Endothelial cell of umbilical vein (primary cell): Measurements from ENCODE around the gene TNPO2. TPM values are rescaled to one million over a fixed set of nuclear protein-coding genes. Genes with fewer than 3 reads are reported as not detected.

Experiments used
- BruUV-seq: library from RNA; stranded (reverse); fragments of 400-500 nt; replicated peaks from 2 replicates; lab custom pipeline; 2021; lab: Mats Ljungman, UMichigan
- CTCF ChIA-PET: fragments of 300-600, 350-600 bp; sonication (Branson Sonifier 250); formaldehyde crosslinking; loops from one replicate; lab custom pipeline; 2021; ENCODE audit warnings: antibody characterized with exemption, inconsistent platforms; lab: Charles Lee
- POLR2A ChIA-PET: fragments of 300-600, 350-600 bp; sonication (Branson Sonifier 250); formaldehyde crosslinking; loops from one replicate; lab custom pipeline; 2021; ENCODE audit warnings: antibody characterized with exemption, inconsistent platforms; lab: Charles Lee
- DNase-seq: peaks from one replicate; pipeline ENCODE4 v3.0.0-alpha.2; 2011; ENCODE audit warnings: low read depth, low spot score
- FAIRE-seq: peaks from 2 replicates; lab custom pipeline; 2011; peaks lifted over from hg19 to GRCh38; lab: Jason Lieb, UNC
- H2AFZ ChIP-seq: 2 replicates; pipeline ENCODE4 v1.6.0; 2012; ENCODE audit warnings: low read depth, low read length, control low read depth, inconsistent platforms
- H3K27ac ChIP-seq: 2 replicates; pipeline ENCODE4 v1.5.1; 2011; ENCODE audit warnings: low read depth, mild to moderate bottlenecking, control low read depth, low read length, moderate library complexity; ENCODE audit not compliant: insufficient read depth
- H3K27me3 ChIP-seq, 2 experiments: 2 replicates each; pipeline versions ENCODE4 v1.6.0 to v1.6.1; 2011; ENCODE audit warnings: low read length in 2 of 2, mixed read lengths in 1 of 2; ENCODE audit not compliant: control insufficient read depth in 2 of 2, insufficient read depth in 2 of 2
- H3K36me3 ChIP-seq, 2 experiments: 2 replicates in 1 of 2; 3 replicates in 1 of 2; pipeline ENCODE4 v1.5.1; 2011; ENCODE audit warnings: low read length in 2 of 2, mild to moderate bottlenecking in 1 of 2, moderate library complexity in 1 of 2; ENCODE audit not compliant: control insufficient read depth in 2 of 2, insufficient read depth in 2 of 2; ENCODE audit errors: extremely low read depth in 1 of 2
- H3K4me1 ChIP-seq: 3 replicates; pipeline ENCODE4 v1.5.1; 2011; ENCODE audit warnings: mild to moderate bottlenecking, low read length; ENCODE audit not compliant: control insufficient read depth, insufficient read depth; ENCODE audit errors: extremely low read depth
- H3K4me2 ChIP-seq: 2 replicates; pipeline ENCODE4 v1.6.1; 2011; ENCODE audit warnings: low read length, control low read depth, mixed read lengths; ENCODE audit not compliant: insufficient read depth
- H3K4me3 ChIP-seq, 3 experiments: fragments of 200-600 bp in 1 of 3; sonication (generic), shearing (Covaris generic) in 1 of 3; replicated peaks in 1 of 3; 2 replicates each; pipeline ENCODE4 v1.5.1; 2011 to 2016; ENCODE audit warnings: control low read depth in 3 of 3, low read length in 3 of 3, mild to moderate bottlenecking in 2 of 3, inconsistent platforms in 1 of 3, low read depth in 1 of 3, moderate library complexity in 1 of 3; ENCODE audit not compliant: insufficient read depth in 1 of 3
- H3K79me2 ChIP-seq: 2 replicates; pipeline ENCODE4 v1.6.0; 2012; ENCODE audit warnings: low read length, inconsistent platforms; ENCODE audit not compliant: control insufficient read depth, insufficient read depth
- H3K9ac ChIP-seq: replicated peaks from 2 replicates; pipeline ENCODE3; 2011; ENCODE audit warnings: low read length, control low read depth; ENCODE audit not compliant: insufficient read depth; ENCODE audit errors: extremely low read depth
- H3K9me1 ChIP-seq: replicated peaks from 3 replicates; pipeline ENCODE4 v1.6.0; 2011; ENCODE audit warnings: mild to moderate bottlenecking, low read length; ENCODE audit not compliant: control insufficient read depth, insufficient read depth; ENCODE audit errors: extremely low read depth
- H3K9me3 ChIP-seq: replicated peaks from 2 replicates; pipeline ENCODE4 v1.5.1; 2012; ENCODE audit warnings: low read length, inconsistent platforms; ENCODE audit not compliant: control insufficient read depth, insufficient read depth
- H4K20me1 ChIP-seq: replicated peaks from 2 replicates; pipeline ENCODE3; 2011; ENCODE audit warnings: mild to moderate bottlenecking, low read length; ENCODE audit not compliant: control insufficient read depth, insufficient read depth; ENCODE audit errors: extremely low read depth
- CTCF ChIP-seq, 2 donors: IDR thresholded peaks; 1 replicate in 1 of 2; 2 replicates in 1 of 2; pipeline ENCODE4 v1.5.1; 2011; ENCODE audit warnings: low read length in 2 of 2, mild to moderate bottlenecking in 2 of 2, moderate library complexity in 2 of 2, control low read depth in 1 of 2, inconsistent platforms in 1 of 2, low read depth in 1 of 2; ENCODE audit not compliant: insufficient read depth in 1 of 2; ENCODE audit errors: extremely low read depth in 1 of 2
- EZH2 ChIP-seq: IDR thresholded peaks from 2 replicates; pipeline ENCODE4 v1.6.1; 2012; ENCODE audit warnings: borderline replicate concordance, low read depth, mild to moderate bottlenecking, moderate library complexity, low read length, inconsistent platforms; ENCODE audit not compliant: severe bottlenecking
- GATA2 ChIP-seq: IDR thresholded peaks from 2 replicates; pipeline ENCODE4 v1.7.0; 2011; ENCODE audit warnings: low read depth, mild to moderate bottlenecking, moderate library complexity, mixed read lengths, low read length; ENCODE audit not compliant: insufficient read length, insufficient read depth
- JUN ChIP-seq: IDR thresholded peaks from 2 replicates; pipeline ENCODE4 v1.6.1; 2011; ENCODE audit warnings: borderline replicate concordance, low read depth; ENCODE audit not compliant: insufficient read length, insufficient read depth
- MYC ChIP-seq: IDR thresholded peaks from one replicate; pipeline ENCODE4 v1.6.1; 2011; ENCODE audit warnings: mild to moderate bottlenecking, low read depth, low read length
- POLR2A ChIP-seq: IDR thresholded peaks from 2 replicates; pipeline ENCODE4 v1.6.1; 2012; ENCODE audit warnings: low read depth, mild to moderate bottlenecking, control low read depth, low read length
- POLR2AphosphoS5 ChIP-seq: IDR thresholded peaks from 2 replicates; pipeline ENCODE4 v1.6.1; 2012; ENCODE audit warnings: low read depth, mild to moderate bottlenecking, control low read depth, low read length, moderate library complexity; ENCODE audit not compliant: insufficient read depth
- dilution Hi-C: fragments of 300-500 bp; cut with MboI; formaldehyde crosslinking; loops from one replicate; pipeline ENCODE4 v1.15.0; 2019; ENCODE audit warnings: low sequenced_read_pairs; ENCODE audit not compliant: extremely low pct_ligation_motif_present
- intact Hi-C: fragments of 100-400 bp; cut with micrococcal nuclease; formaldehyde crosslinking; loops from one replicate; pipeline ENCODE4 v1.10.0; 2022
- polyA plus RNA-seq, 4 experiments: library from polyadenylated mRNA; depleted of rRNA in 3 of 4; stranded (reverse) in 3 of 4; unstranded in 1 of 4; fragments of >200 nt; gene quantifications; 2 replicates each; pipeline versions ENCODE4 v1.2.1 to v1.2.3, GENCODE V29; 2011 to 2012; ENCODE audit warnings: missing spikeins in 1 of 4
- total RNA-seq: library from RNA; stranded (reverse); gene quantifications from 2 replicates; pipeline ENCODE4 v1.2.3, GENCODE V29; 2021
- TF ChIP-seq, protein P1 (sequence below): IDR thresholded peaks from 2 replicates; pipeline ENCODE4 v1.6.1; 2011; ENCODE audit not compliant: insufficient read depth, insufficient read length

Gene TNPO2
- total and polyA plus RNA-seq, 2 donors (not counting 3 experiments of a cell fraction or from before 2014, with no cell fraction given): 94.5 to 98.8 TPM

DNA sequence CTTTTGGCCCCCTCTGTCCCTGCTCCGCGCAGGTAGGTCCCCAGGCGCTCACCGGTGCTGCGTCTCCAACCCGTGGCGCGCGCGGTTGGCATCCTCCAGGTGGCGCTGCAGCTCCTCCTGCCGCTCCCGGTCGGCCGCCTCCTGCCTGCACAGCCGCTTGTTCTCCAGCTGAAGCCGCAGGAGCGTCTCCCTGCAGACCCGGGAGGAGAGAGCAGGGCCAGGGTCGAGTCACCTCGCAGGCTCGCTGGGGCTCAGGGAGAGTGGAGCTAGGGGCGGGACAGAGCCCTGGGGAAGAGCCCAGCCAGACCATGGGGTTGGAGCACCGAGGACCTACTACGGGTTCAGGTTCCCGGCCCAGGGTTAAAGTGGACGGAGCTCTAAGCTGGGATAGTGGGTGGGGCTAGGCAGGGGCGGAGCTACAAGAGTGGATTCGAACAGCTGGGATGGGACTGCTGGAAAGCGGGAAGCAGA is 42.4 kb upstream of the TNPO2 start:
- intact Hi-C loops: loop anchor here (1.0 kb wide), 2 partner anchors 30 to 81 kb away; no protein-coding TSS in a partner anchor
- DNase-seq: peak; percentile 88
- no peak for TF ChIP-seq POLR2A
- peak; percentile 32 to 95 for TF ChIP-seq CTCF (IDR thresholded peaks at IDR 0.05; ENCODE audit: extremely low read depth in 1 of 2, insufficient read depth in 1 of 2, low read depth in 1 of 2, low read length in 2 of 2)
- dilution Hi-C loops: no loop called here
- Histone ChIP-seq H3K79me2 (no peaks in the 10 kb centered on the region), H4K20me1 (no peaks in the 10 kb centered on the region), H3K36me3 (no peaks in the 10 kb centered on the region), H2AFZ (no peak overlapping the region), H3K9me3 (no peaks in the 10 kb centered on the region), H3K27ac (no peak overlapping the region), H3K4me3 (peak overlapping the region in 2 of 3 experiments; percentile 34 to 44), H3K9ac (no peak overlapping the region), H3K9me1 (no peaks in the 10 kb centered on the region), H3K27me3 (no peaks in the 10 kb centered on the region), H3K4me2 (no peak overlapping the region), H3K4me1 (no peaks in the 10 kb centered on the region)
- FAIRE-seq: no peak
- POLR2A ChIA-PET: interaction anchor here (0.5 to 1.2 kb wide), 4 partner anchors 10 to 32 kb away, joined by 4 to 13 read pairs (median 4); partner anchors contain the start of gene JUNB
- BruUV-seq: no TSS peak
- CTCF ChIA-PET: interaction anchor here (0.6 to 12.6 kb wide), 27 partner anchors 9 to 116 kb away, joined by 3 to 524 read pairs (median 6); partner anchors contain the start of genes BEST2, DNASE2, FBXW9 and GET3

- ChIA-PET CTCF (interaction anchor here (0.6 to 12.6 kb wide), 7 partner anchors 9 to 84 kb away, joined by 3 to 524 read pairs (median 10); partner anchors contain the start of genes HOOK2, JUNB, PRDX2 and THSD8), POLR2A (interaction anchor here (1.2 kb wide), 1 partner anchor 32 kb away, joined by 4 read pairs; no protein-coding TSS in a partner anchor)
- Histone ChIP-seq H3K27me3 (no peaks in the 10 kb centered on the region), H3K4me2 (no peak overlapping the region), H3K4me3 (no peak overlapping the region), H3K79me2 (no peaks in the 10 kb centered on the region), H3K9me3 (no peaks in the 10 kb centered on the region), H3K4me1 (no peaks in the 10 kb centered on the region), H3K27ac (no peak overlapping the region), H3K9ac (no peak overlapping the region), H2AFZ (no peak overlapping the region), H3K36me3 (no peaks in the 10 kb centered on the region), H4K20me1 (no peaks in the 10 kb centered on the region), H3K9me1 (no peaks in the 10 kb centered on the region)
- TF ChIP-seq EZH2: no peak
- no peak for TF ChIP-seq POLR2AphosphoS5
- no peak for TF ChIP-seq GATA2
- TF ChIP-seq, protein P1, sequence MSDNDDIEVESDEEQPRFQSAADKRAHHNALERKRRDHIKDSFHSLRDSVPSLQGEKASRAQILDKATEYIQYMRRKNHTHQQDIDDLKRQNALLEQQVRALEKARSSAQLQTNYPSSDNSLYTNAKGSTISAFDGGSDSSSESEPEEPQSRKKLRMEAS: no peak
- no peak for TF ChIP-seq JUN
- TF ChIP-seq POLR2A: no peak
- TF ChIP-seq MYC: no peak
- no peak for TF ChIP-seq CTCF (IDR thresholded peaks at IDR 0.05; ENCODE audit: extremely low read depth in 1 of 2, insufficient read depth in 1 of 2, low read depth in 1 of 2, low read length in 2 of 2)
- no peak for FAIRE-seq
- intact Hi-C loops (no loop called here), dilution Hi-C loops (no loop called here)
- BruUV-seq: no TSS peak
- no peak for DNase-seq
These were observed 41.0 kb upstream of the TNPO2 start for GRCh38 chr19:12764698-12765097.
